NCI-H1694 treated with DMSO at 0.1 percent for 48 hours (cell line): Measurements from ENCODE around the gene RXFP2.
A peak's percentile ranks its signal among the peaks of the same experiment; 100 is the strongest.

Experiments
- DNase-seq: peaks from one replicate; lab custom pipeline; 2025; lab: John Stamatoyannopoulos, UW

The RXFP2 gene

DNA sequence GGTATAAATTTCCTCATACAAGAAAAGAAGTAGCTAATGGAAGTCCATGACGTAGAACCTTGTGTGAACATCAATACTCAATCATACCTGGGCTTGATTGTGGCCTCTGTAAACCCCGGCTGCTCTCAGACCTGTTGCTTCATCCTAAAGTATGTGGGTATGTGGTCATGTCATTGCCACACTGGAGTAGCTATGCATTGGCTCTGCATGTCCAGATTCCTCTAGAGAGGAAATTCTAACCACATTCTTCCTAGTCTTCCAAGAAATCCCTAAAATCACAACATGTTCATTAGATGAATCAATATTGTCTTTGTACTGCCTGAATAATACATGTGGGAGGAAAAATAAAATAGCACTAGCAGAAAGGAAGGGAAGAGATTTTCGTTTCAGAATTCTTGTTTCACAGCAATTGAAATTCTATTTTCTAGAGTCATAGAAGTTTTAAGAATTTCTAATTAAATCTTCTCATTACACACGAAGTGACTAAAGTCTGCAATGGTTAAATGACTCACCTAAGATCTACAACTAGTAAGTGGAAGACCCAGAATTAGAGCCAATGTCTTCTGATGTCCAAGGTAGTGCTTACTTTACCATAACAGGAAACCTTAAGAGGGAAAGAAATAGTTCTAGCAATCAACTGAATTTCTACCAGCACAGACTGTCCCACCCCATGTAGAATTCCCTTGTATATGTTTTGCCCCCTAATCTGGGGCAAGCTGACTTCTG, 28.0 kb downstream of the RXFP2 start:
- no peak for DNase-seq

DNA sequence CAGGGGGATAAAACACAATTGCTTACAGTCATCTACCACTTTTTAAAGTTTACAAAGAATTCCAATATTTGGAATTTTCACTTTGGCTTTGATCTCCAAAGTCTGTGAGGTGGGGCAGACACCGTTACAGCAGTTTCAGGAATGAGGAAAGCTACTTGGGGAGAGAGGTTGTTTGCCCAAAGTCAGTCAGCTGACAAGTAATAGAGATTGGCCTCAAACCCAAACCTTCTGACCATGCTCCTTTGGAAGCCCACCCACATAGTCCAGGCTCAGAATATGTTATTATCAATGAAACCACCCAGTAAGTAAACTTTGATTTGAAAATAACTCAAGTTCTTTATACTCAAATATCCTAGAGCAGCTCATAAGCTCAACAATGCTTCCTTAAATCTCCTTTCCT, 29.0 kb downstream of the RXFP2 start:
- no peak for DNase-seq

DNA sequence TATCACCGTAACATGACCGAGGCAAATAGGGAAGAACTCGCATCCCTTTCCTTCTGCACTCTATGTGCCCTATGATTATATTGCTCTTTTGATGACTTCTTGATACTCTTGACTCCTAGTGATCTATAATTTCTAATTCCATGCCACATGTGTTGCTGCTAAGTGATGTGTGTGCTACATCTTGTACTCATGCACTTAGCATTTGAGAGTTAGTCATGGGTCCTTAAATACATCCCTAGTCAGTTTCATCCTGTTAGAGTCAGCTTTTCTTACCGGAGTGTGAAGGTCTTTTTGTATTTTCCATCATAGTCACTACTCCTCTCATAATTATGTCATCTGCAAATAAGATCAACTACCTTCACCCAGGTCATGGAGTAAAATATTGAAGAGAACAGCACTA, 30.2 kb downstream of the RXFP2 start:
- DNase-seq, result no peak

DNA sequence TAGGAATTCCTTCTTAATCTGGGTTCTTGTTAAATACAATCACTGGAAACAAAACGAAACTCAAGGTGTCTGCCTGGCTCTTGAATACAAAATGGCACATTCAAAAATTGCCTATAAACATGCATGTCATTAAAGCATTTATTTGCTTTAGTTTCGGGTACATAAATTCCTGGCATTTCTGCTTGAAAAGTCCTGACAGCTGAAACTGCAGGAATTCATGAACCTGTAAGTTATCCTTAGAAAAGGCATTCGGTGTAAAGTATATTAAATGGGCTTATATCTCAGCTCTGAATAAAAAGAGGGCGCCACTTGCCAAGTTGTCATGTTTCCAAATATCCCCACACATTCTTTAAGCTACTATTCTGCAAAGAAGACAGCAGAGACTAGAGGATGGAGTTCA, 32.9 kb downstream of the RXFP2 start:
- DNase-seq, result no peak

DNA sequence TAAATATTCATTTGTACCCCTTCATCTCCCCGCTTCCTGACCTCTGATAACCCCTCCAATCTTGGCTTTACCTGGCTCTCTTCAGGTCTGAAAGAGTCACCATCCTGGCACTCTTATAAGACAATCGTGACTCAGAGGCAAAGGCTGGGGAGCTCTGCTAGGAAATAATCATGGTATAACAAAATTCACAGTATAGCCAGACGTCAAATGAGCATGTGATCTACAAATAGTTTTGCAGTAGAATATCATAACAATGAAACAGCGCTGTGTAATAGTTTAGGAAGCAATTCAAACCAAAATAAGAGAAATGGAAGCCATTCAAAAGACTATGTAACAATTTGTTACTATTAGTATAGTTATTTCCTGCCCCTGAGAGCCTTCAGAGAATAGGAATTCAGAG, 34.2 kb downstream of the RXFP2 start:
- DNase-seq, result no peak

DNA sequence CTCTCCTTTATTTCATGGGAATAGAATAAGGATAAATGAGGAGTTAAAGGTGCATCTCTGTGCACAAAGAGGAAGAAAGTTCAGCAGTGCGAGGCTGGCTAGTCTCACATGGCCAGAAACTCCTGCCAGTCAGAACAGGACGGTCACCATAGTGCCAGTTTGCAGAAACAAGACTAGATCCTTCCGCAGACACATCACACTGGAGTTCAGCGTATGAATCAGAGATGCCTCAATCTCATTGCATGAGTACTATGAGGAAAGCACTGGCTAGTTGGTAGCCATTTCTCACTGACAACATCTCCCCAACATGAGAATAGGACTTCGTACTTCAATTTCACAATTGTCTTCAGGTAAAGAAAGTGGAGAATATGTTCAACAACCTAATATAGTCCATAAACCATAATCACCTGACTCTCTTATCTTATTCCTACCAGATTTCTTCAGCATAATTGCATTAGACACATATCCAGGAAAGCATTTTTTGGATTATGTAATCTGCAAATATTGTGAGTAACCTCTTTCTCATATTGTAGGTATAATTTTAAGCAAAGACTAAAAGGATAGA, 34.9 kb downstream of the RXFP2 start:
- no peak for DNase-seq

DNA sequence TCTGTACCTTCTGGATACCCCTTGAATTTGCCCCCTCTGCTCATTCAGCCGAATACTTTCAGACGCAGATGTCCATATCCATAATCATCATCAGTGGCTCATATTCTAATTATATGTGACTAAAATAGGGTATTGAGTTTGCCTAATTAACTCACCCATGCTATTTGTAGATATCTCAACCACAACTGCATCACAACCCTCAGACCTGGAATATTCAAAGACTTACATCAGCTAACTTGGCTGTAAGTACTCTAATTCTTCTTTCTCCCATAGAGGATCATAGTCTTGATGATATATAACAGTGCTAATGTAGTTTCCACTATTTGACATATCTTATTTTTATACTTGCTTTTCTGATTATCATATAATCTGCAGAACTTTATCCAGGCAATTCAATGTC, 35.8 kb downstream of the RXFP2 start:
- DNase-seq, result no peak

DNA sequence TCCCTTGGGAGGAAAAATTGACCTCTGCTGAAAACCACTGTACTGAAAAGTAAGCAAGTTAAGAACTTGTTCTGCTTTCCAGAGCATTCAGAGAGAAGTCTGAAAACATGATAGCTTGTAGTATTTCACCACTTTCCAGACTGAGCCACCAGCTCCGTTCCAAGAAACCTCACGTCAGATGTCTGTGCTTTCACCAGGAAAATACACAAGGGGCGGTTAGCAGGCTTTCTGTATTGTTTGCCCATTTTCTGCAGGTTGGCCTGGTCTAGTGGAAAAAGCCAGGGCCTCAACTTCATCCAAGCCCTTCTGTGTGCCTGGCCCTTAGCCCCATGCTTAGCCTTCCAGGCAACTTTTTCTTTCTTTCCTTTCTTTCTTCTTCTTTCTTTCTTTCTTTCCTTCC, 36.4 kb downstream of the RXFP2 start:
- DNase-seq, result no peak

DNA sequence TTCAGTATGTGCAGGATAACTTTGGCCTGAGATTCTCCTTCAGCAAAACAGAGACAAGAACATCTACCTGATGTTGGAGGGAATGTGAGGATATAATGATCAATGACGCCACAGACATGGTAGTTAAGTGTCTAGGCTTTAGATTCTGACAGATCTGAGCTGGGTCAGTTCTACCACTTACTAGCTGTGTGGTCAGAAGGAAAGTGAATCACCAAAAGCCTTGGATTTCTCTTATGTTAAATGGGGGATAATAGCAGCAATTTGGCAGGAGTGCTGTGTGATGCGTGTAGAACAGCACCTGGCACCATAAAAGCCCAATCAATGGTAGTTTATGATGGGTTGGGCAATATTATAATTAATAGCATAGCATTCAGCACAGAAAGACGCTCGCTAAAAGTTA, 41.7 kb downstream of the RXFP2 start:
- no peak for DNase-seq

DNA sequence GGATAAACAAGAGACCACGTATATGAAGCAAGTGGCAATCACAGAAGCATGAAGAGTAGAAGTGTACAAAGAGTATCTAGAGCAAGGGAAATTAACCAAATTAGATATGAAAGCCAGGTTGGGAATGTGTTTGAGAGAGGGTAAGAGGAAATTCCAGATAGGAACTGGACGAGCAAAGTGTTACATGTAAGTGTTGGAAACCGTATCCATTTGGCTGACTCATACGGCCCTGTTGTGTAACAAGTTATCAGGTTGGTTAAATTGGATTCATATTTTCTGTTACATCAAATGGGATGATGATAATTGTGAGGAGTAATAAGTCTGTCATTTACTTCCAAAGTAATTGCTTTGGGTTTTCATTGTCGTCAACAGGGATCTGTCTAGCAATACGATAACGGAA, 46.7 kb downstream of the RXFP2 start:
- DNase-seq, result no peak

DNA sequence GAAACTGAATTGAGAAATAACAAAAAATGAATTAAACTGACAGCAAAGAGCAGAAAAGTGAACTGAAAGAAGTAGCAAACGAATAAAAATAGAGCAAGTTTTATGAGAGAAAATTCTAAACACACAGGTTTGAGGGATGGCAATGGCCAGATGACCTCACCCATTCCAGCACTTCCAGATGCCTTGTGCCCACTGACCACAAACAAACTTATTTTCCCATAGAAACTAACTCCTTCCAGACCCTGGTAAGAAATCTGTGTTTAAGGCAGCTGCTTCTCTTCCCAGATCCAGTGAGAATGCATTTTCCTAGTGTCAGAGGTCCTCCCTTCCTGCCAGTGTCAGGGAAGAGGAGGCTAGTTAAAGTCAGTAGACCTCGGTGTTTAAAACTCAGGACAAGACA, 51.7 kb downstream of the RXFP2 start:
- DNase-seq, result no peak

DNA sequence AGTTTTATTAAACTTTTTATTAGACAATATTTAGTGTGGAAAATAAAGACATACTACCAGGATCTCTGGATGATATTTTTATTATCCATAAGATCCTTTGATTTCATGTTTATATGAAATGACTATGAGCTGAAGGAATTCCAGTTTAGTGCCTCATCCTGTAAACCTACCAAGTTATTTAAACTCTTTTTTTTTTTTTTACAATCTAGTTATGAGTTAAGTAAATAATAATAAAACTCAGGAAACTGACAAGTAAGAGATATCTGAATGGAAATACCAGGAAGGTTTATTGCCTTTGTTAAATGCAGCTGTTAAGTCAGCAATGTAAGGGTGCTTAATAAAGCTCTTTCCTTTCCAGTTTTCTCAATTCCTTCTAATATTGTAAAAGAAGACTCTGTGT, 53.9 kb downstream of the RXFP2 start:
- DNase-seq, result no peak

DNA sequence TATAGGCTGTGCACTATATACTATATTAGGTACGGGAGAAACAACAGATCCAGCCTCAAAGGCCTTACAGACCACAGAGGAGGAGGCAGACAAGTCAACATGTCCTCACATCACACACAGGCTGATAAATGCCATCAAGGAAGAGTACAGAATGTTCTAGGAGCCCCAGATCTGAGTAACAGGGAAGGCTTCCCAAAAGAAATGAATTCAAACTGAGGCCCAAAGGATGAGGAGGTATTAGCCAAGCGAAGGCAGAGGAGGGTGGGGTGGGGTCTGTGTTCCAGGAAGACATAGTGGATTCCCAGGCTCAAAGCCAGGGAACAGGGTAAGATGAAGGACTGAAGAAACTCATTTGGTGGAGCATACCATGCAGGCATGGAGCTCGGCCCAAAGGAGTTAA, 55.1 kb downstream of the RXFP2 start:
- DNase-seq, result no peak

DNA sequence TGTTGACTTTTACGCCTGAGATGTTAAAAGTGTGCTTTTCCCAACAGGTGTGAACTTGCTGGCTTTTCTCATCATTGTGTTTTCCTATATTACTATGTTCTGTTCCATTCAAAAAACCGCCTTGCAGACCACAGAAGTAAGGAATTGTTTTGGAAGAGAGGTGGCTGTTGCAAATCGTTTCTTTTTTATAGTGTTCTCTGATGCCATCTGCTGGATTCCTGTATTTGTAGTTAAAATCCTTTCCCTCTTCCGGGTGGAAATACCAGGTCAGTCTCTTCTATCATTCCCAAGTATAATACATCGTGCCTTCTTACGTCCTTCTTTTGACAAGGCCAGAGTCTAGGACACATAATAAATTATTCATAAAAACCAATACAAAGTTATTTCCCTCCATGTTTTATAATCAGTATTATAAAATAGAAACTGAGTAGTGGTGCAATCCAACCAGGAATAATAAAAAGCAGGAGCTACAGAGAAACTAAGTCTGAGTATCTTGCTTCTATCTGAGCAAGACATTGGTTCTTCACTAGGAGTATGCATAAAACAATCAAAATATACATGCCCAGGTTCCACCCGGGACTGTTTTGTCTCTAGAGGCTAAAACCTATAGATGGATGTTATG, 57.9 kb downstream of the RXFP2 start:
- peak; percentile 22 for DNase-seq

DNA sequence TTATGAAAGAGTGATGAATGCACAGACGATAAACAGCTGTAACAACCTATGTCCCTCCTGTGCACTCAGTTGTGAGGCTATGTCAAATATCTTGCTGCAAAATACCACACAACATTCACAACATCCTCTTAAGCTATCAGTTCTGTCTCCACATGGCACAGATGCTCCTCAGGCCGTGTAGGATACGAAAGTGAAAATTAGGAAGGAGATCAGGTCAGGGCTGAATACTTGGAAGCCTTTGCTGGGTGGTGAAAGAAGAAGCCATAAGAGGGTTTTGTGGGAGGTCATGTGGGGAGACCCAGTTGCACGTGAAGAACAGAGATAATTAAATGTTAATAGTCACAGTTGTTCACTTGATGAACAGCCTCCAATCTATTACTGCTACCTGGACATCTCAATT, 58.9 kb downstream of the RXFP2 start:
- DNase-seq, result no peak

DNA sequence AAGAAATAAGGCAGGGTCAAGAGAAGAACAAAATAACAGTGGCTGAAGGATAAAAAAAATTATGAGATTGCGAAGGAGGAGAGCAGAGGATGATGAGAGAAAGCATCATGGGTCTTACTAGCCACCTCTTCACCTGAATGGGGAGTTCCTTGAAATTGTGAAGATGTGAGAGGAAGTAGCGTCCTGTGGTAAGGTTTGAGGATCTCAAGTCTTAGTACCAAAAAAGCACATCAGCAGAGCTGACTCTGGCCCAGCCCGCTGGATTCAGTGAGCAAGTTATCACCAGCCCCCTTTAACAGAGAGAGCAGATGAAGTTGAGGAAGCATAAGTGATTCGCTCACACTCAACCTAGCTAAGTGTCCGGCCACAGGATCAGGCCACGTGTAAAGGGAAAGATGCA, 61.8 kb downstream of the RXFP2 start:
- DNase-seq, result no peak

DNA sequence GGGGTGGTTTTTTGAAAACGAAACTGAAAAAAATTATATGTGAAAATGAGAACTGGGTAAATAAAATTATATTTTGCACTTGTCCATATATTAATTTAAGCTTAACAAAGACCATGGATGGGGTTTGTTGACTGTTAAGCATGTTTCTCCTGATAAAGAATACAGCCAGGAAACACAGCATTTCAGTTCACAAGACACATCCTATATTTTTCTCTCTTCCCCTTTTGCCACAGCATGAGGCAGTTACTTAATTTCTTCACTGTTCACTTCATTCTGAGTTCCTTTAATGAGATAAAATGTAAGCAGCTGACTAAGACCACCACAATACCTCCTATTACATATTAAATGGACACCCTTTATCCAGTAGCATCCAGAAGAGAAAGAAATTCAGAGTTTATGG, 64.0 kb downstream of the RXFP2 start:
- no peak for DNase-seq

DNA sequence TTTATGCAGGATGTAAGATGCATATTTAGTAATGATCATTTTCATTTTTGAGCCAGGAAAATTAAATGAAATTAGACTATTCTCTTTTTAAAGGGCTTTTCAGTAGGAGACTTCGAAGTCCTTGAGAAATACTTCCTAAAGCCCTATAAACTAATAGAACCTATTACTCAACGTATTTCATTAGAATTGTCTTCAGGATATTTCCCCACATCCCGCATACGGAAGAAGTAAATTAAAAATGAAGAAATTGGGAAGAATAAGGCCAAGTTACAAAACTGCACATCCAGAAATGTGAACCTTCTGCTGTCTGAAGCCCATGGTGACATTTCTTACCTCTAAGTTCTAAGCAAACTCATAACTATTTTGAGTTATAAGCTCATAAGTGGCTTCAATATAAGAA, 66.5 kb downstream of the RXFP2 start:
- no peak for DNase-seq

DNA sequence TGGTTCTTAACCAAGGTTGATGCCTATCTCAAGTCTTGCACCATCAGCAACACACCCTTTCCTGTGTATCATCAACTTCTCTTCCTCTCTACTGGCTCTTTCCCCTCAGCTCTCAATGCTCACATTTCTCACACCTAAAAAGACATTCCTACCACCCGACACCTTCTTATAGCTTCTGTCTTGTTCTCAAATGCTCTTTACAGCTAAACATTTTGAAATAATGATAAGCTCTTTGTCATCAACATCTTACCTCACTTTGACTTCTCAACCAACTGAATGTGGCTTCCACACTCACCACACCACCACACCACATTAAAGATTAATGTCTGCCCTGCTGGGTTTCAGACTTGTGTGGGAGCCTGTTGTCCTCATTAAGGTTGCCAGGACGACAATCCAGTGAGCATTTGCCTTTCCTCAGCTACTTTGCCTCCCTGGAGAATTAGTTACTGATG, 67.8 kb downstream of the RXFP2 start:
- no peak for DNase-seq

DNA sequence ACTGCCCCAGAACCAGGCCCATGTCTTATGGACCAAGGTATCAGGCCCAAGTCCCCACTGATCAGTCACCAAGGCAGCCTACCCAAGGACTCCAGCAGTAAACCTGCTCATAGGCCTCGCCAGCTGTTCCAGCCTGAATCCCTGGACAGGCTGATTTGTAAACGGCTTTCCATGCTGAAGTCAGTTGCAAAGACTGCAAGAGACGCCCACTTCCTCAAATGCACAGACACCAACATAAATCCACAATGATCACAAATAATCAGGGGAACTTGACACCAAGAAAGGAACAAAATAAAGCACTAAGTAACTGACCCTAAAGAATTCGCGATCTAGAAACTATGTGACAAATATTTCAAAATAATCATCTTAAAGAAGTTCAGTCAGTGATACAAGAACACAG, 75.2 kb downstream of the RXFP2 start:
- DNase-seq, result no peak

DNA sequence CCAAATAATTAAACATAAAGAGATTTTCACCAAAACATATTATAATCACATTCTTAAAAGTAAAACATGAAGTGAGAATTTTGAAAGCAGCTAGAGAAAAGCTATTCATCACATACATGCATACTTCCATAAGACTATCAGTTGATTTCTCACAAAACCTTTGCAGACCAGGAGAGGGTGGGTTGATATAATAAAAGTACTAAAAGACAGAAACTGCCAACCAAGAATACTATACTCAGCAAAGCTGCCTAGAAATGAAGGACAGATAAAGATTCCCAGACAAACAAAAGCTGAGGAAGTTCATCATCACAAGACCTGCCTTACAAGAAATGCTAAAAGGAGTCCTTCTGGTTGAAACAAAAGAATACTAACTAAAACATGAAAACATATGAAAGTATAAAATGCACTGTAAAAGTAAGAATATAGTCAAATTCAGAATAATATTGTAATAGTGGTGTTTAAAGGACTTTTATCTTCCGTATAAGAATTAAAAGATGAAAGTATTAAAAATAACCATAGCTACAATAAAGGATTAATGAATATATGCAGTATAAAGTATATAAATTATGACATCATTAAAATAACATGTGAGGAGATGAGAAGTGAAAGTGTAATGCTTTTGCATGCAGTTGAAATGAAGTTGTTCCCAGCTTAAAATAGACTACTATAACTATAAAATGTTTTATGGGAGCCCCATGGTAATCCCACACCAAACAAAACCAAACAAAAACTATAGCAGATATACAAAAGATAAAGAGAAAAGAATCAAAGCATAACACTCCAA, 76.2 kb downstream of the RXFP2 start:
- no peak for DNase-seq

DNA sequence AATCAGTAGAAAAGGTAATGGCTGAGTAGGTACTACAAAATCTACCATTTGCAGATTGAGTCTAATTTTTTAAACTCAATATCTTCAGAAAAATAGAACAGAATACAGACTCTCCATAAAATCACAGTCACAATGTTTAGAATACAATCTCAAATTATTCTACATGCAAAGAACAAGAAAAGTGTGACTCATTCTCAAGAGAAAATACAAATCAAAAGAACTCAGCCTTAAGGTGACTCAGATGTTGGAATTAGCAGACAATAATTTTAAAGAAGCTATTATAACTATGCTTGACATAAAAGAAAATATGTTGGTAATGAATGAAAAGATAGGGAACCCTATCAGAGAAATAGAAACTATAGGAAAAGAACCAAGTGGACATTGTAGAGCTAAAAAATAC, 78.9 kb downstream of the RXFP2 start:
- DNase-seq, result no peak
